ENCODE data around the gene GTF2E1. TPM values are rescaled to one million over a fixed set of nuclear protein-coding genes. Genes with fewer than 3 reads are reported as not detected.

The GTF2E1 gene
- polyA plus RNA-seq, 1 donor (not counting 4 experiments of a cell fraction or from before 2014, with no cell fraction given), result 14.8 TPM

- no peaks in the 10 kb centered on the region for H4K20me1 ChIP-seq (ENCODE audit: control insufficient read depth, extremely low read depth, insufficient read depth, low read length)
- H2AFZ ChIP-seq (ENCODE audit: control insufficient read depth, low read length), result no peak overlapping the region
- no peaks in the 10 kb centered on the region for H3K27me3 ChIP-seq (ENCODE audit: control insufficient read depth, extremely low read depth, insufficient read depth, low read length)
- no peak overlapping the region for H3K4me3 ChIP-seq (ENCODE audit: control insufficient read depth in 2 of 3, extremely low read depth in 1 of 3, insufficient read depth in 2 of 3, low read depth in 1 of 3, low read length in 3 of 3)
- no peaks in the 10 kb centered on the region for H3K9me3 ChIP-seq (ENCODE audit: control insufficient read depth, low read depth, low read length)
- DNase-seq (ENCODE audit: low read depth, low spot score) (no peak), FAIRE-seq (no peak)
- H3K4me2 ChIP-seq (ENCODE audit: control insufficient read depth, extremely low read depth, insufficient read depth, low read depth, low read length), result no peak overlapping the region
- no peaks in the 10 kb centered on the region for H3K79me2 ChIP-seq (ENCODE audit: control insufficient read depth, insufficient read depth, low read length)
- H3K36me3 ChIP-seq (ENCODE audit: control insufficient read depth in 2 of 2, extremely low read depth in 1 of 2, insufficient read depth in 2 of 2, low read length in 2 of 2), result no peaks in the 10 kb centered on the region
- H3K27ac ChIP-seq (ENCODE audit: control insufficient read depth, insufficient read depth, low read length), result no peak overlapping the region
- no peaks in the 10 kb centered on the region for H3K9me1 ChIP-seq (ENCODE audit: control insufficient read depth, extremely low read depth, insufficient read depth, low read length)
- H3K4me1 ChIP-seq (ENCODE audit: control insufficient read depth, extremely low read depth, insufficient read depth, low read length), result no peaks in the 10 kb centered on the region
- TF ChIP-seq, protein P1, sequence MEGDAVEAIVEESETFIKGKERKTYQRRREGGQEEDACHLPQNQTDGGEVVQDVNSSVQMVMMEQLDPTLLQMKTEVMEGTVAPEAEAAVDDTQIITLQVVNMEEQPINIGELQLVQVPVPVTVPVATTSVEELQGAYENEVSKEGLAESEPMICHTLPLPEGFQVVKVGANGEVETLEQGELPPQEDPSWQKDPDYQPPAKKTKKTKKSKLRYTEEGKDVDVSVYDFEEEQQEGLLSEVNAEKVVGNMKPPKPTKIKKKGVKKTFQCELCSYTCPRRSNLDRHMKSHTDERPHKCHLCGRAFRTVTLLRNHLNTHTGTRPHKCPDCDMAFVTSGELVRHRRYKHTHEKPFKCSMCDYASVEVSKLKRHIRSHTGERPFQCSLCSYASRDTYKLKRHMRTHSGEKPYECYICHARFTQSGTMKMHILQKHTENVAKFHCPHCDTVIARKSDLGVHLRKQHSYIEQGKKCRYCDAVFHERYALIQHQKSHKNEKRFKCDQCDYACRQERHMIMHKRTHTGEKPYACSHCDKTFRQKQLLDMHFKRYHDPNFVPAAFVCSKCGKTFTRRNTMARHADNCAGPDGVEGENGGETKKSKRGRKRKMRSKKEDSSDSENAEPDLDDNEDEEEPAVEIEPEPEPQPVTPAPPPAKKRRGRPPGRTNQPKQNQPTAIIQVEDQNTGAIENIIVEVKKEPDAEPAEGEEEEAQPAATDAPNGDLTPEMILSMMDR (optimal IDR thresholded peaks at IDR 0.05 in 1 of 3, IDR thresholded peaks at IDR 0.05 in 1 of 3, conservative IDR thresholded peaks at IDR 0.05 in 1 of 3; ENCODE audit: extremely low read depth in 1 of 3, insufficient read depth in 2 of 3, low read length in 3 of 3), result no peak
- TF ChIP-seq EZH2 (IDR thresholded peaks at IDR 0.05; ENCODE audit: low read length), result no peak
- H3K9ac ChIP-seq (ENCODE audit: control insufficient read depth, extremely low read depth, insufficient read depth, low read length), result no peak overlapping the region
- dilution Hi-C loops (cut with MboI; ENCODE audit: extremely low pct_ligation_motif_present, low sequenced_read_pairs), result no loop called here
Observed at GRCh38 chr3:120798346-120798745, 55.8 kb downstream of the GTF2E1 start.

- no peak overlapping the region for H3K27ac ChIP-seq (ENCODE audit: control insufficient read depth, insufficient read depth, low read length)
- no peak for FAIRE-seq
Observed at GRCh38 chr3:120800625-120801024, 58.1 kb downstream of the GTF2E1 start.

More at GRCh38 chr3:120800625-120801024, 58.1 kb downstream of the GTF2E1 start:
- Histone ChIP-seq H3K9me1 (ENCODE audit: control insufficient read depth, extremely low read depth, insufficient read depth, low read length) (no peaks in the 10 kb centered on the region), H3K4me1 (ENCODE audit: control insufficient read depth, extremely low read depth, insufficient read depth, low read length) (no peaks in the 10 kb centered on the region), H3K4me2 (ENCODE audit: control insufficient read depth, extremely low read depth, insufficient read depth, low read depth, low read length) (no peak overlapping the region), H3K36me3 (ENCODE audit: control insufficient read depth in 2 of 2, extremely low read depth in 1 of 2, insufficient read depth in 2 of 2, low read length in 2 of 2) (no peaks in the 10 kb centered on the region), H2AFZ (ENCODE audit: control insufficient read depth, low read length) (no peak overlapping the region), H4K20me1 (ENCODE audit: control insufficient read depth, extremely low read depth, insufficient read depth, low read length) (no peaks in the 10 kb centered on the region), H3K9ac (ENCODE audit: control insufficient read depth, extremely low read depth, insufficient read depth, low read length) (no peak overlapping the region), H3K27me3 (ENCODE audit: control insufficient read depth, extremely low read depth, insufficient read depth, low read length) (no peaks in the 10 kb centered on the region), H3K9me3 (ENCODE audit: control insufficient read depth, low read depth, low read length) (no peaks in the 10 kb centered on the region), H3K4me3 (ENCODE audit: control insufficient read depth in 2 of 3, extremely low read depth in 1 of 3, insufficient read depth in 2 of 3, low read depth in 1 of 3, low read length in 3 of 3) (no peak overlapping the region), H3K79me2 (ENCODE audit: control insufficient read depth, insufficient read depth, low read length) (no peaks in the 10 kb centered on the region)
- TF ChIP-seq, protein P1 (optimal IDR thresholded peaks at IDR 0.05 in 1 of 3, IDR thresholded peaks at IDR 0.05 in 1 of 3, conservative IDR thresholded peaks at IDR 0.05 in 1 of 3; ENCODE audit: extremely low read depth in 1 of 3, insufficient read depth in 2 of 3, low read length in 3 of 3), result no peak
- TF ChIP-seq EZH2 (IDR thresholded peaks at IDR 0.05; ENCODE audit: low read length), result no peak
- dilution Hi-C loops (cut with MboI; ENCODE audit: extremely low pct_ligation_motif_present, low sequenced_read_pairs), result no loop called here
- DNase-seq (ENCODE audit: low read depth, low spot score), result no peak
